K562 (cell line): ENCODE measurements around the gene TMOD2. TPM values are rescaled to one million over a fixed set of nuclear protein-coding genes. Genes with fewer than 3 reads are reported as not detected.

Source experiments
- ADNP ChIP-seq: fragments of 200-800 bp; sonication (Bioruptor generic); IDR thresholded peaks from 2 replicates; pipeline ENCODE4 v1.6.1; 2016; ENCODE audit warnings: missing genetic modification characterization, missing compliant biosample characterization
- CBX5 ChIP-seq: IDR thresholded peaks from 2 replicates; pipeline ENCODE4 v1.6.1; 2014; ENCODE audit warnings: low read depth, borderline replicate concordance
- EGR1 ChIP-seq: fragments of 450-650 bp; conservative IDR thresholded peaks from 2 replicates; pipeline ENCODE4 v1.6.1; 2017; ENCODE audit warnings: mild to moderate bottlenecking
- HDAC3 ChIP-seq: fragments of 450-650 bp; IDR thresholded peaks from 2 replicates; pipeline ENCODE4 v1.6.1; 2018; ENCODE audit warnings: borderline replicate concordance, mild to moderate bottlenecking, moderate library complexity; ENCODE audit not compliant: partially characterized antibody
- HDAC6 ChIP-seq: IDR thresholded peaks from 2 replicates; pipeline ENCODE4 v1.6.1; 2012; ENCODE audit warnings: low read depth, mild to moderate bottlenecking, control low read depth, inconsistent platforms, low read length, moderate library complexity
- HEY1 ChIP-seq: fragments of 250-450 bp; sonication (Bioruptor Pico); IDR thresholded peaks from 2 replicates; pipeline ENCODE4 v1.5.0; 2020; ENCODE audit warnings: mild to moderate bottlenecking, moderate library complexity, borderline replicate concordance
- LEF1 ChIP-seq: fragments of 450-650 bp; IDR thresholded peaks from 2 replicates; pipeline ENCODE4 v1.6.1; 2016; ENCODE audit warnings: mild to moderate bottlenecking
- MCM5 ChIP-seq: fragments of 450-650 bp; IDR thresholded peaks from 2 replicates; pipeline ENCODE4 v1.6.1; 2016; ENCODE audit warnings: low read depth
- PYGO2 ChIP-seq: fragments of 450-650 bp; IDR thresholded peaks from 2 replicates; pipeline ENCODE4 v1.6.1; 2016; ENCODE audit warnings: mild to moderate bottlenecking, missing genetic modification characterization, moderate library complexity, missing compliant biosample characterization
- RBBP5 ChIP-seq: fragments of 200-600 bp; sonication (generic); IDR thresholded peaks from 2 replicates; pipeline ENCODE4 v1.6.1; 2012; ENCODE audit warnings: borderline replicate concordance, mild to moderate bottlenecking, low read length, control low read depth, inconsistent platforms; ENCODE audit not compliant: insufficient read depth, poor library complexity, severe bottlenecking
- SMC3 ChIP-seq: conservative IDR thresholded peaks from 2 replicates; pipeline ENCODE4 v1.6.1; 2011; ENCODE audit warnings: low read depth, low read length, improper control_type of control experiment; ENCODE audit not compliant: insufficient read depth
- SP1 ChIP-seq: sonication (generic); formaldehyde crosslinking; IDR thresholded peaks from 2 replicates; pipeline ENCODE4 v1.8.1; 2022; ENCODE audit warnings: mild to moderate bottlenecking, missing genetic modification reagents
- SPI1 ChIP-seq: IDR thresholded peaks from 2 replicates; pipeline ENCODE4 v1.6.1; 2011; ENCODE audit warnings: low read depth, low read length, control low read depth, borderline replicate concordance
- SRSF9 ChIP-seq: fragments of 200-400 bp; formaldehyde crosslinking; IDR thresholded peaks from 2 replicates; pipeline ENCODE4 v1.6.1; 2017; ENCODE audit warnings: low read depth, low read length, borderline replicate concordance
- TCFL5 ChIP-seq: fragments of 250-450 bp; sonication (Bioruptor Pico); conservative IDR thresholded peaks from 2 replicates; pipeline ENCODE4 v1.6.1; 2021; ENCODE audit warnings: mild to moderate bottlenecking, moderate library complexity, matching md5 sums
- TEAD1 ChIP-seq, 2 experiments: fragments of 450-650 bp in 1 of 2; sonication (generic) in 1 of 2; formaldehyde crosslinking; IDR thresholded peaks; 2 replicates each; pipeline versions ENCODE4 v1.4.0 to v1.8.0; 2020 to 2022; ENCODE audit warnings: mild to moderate bottlenecking in 2 of 2, missing genetic modification reagents in 1 of 2
- ZBTB8A ChIP-seq: fragments of 450-650 bp; IDR thresholded peaks from 2 replicates; pipeline ENCODE4 v1.6.1; 2018; ENCODE audit warnings: mild to moderate bottlenecking, moderate library complexity; ENCODE audit not compliant: partially characterized antibody
- ZNF23 ChIP-seq: fragments of 250-450 bp; sonication (Bioruptor Pico); IDR thresholded peaks from 2 replicates; pipeline ENCODE4 v1.4.0; 2020; ENCODE audit warnings: mild to moderate bottlenecking
- polyA plus RNA-seq, 8 experiments: library from polyadenylated mRNA; depleted of rRNA in 4 of 8; stranded (reverse) in 5 of 8; unstranded in 3 of 8; fragments of >200 nt; fragmentation: Nextera tagmentation in 2 of 8; fragmentation: Illumina TruSeq in 1 of 8; extraction: Ambion mirVana in 2 of 8; extraction: Trizol in 1 of 8; gene quantifications; 2 replicates each; pipeline versions ENCODE4 v1.2.1 to v1.2.3, GENCODE V29; 2011 to 2014; ENCODE audit warnings: inconsistent platforms in 1 of 8, missing spikeins in 1 of 8
- total RNA-seq, 7 experiments: library from RNA; depleted of rRNA in 6 of 7; stranded (reverse); fragments of >200 nt in 6 of 7; fragmentation: Illumina TruSeq in 2 of 7; extraction: Trizol in 2 of 7; gene quantifications; 2 replicates each; pipeline versions ENCODE4 v1.2.1 to v1.2.3, GENCODE V29; 2011 to 2021; ENCODE audit warnings: low replicate concordance in 1 of 7
- TF ChIP-seq, protein P1 (sequence below): fragments of 450-650 bp; IDR thresholded peaks from 2 replicates; pipeline ENCODE4 v1.6.1; 2017; ENCODE audit warnings: mild to moderate bottlenecking, moderate library complexity
- TF ChIP-seq, protein P2 (sequence below), 2 experiments: fragments of 150-350 bp in 1 of 2; IDR thresholded peaks; 2 replicates each; pipeline ENCODE4 v1.6.1; 2012 to 2016; ENCODE audit warnings: low read depth in 2 of 2, low read length in 2 of 2, mild to moderate bottlenecking in 1 of 2, moderate library complexity in 1 of 2
- TF ChIP-seq, protein P3 (sequence below), 2 experiments: fragments of 450-650 bp; IDR thresholded peaks; 2 replicates each; pipeline ENCODE4 v1.6.1; 2016
- TF ChIP-seq, protein P4 (sequence below): fragments of 250-450 bp; sonication (Bioruptor Pico); IDR thresholded peaks from 2 replicates; pipeline ENCODE4 v1.8.0; 2022; ENCODE audit warnings: moderate library complexity, mild to moderate bottlenecking, inconsistent platforms

TMOD2 gene
- total and polyA plus RNA-seq, 9 of the 15 experiments (the other 6 are each of a cell fraction or from before 2014, with no cell fraction given) = 0.49 to 3.8 (median 3.0) TPM

DNA sequence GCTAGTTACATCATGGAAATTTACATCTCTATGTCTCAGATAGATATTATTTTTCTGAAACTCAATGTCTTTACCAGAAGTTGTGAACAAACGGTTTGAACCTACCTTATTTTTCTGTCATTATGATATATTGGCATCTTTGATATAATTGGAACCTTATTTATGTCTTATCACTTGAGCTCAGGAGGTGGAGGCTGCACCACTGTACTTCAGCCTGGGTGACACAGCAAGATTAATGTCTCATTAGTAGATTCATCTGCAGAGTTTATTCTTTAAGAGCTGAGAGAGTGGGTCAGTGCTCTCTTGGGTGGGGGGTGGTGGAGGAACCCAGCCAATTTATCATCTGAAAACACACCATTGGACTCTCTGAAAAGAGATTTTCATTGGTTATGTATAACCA lies 48.7 kb upstream of the TMOD2 start (continued):
- TF ChIP-seq SP1 (no peak), MCM5 (no peak), TCFL5 (CRISPR knock-in tag) (no peak), ZBTB8A (no peak), HDAC6 (no peak), LEF1 (peak; percentile 62), ADNP (tag) (no peak), HEY1 (CRISPR knock-in tag) (no peak), SPI1 (no peak), ZNF23 (CRISPR knock-in tag) (no peak), PYGO2 (no peak), HDAC3 (peak; percentile 37), RBBP5 (no peak), EGR1 (no peak), SRSF9 (no peak), SMC3 (no peak), TEAD1 (CRISPR knock-in tag; IDR thresholded peaks at IDR 0.05) (no peak), CBX5 (no peak)
- TF ChIP-seq, protein P1, sequence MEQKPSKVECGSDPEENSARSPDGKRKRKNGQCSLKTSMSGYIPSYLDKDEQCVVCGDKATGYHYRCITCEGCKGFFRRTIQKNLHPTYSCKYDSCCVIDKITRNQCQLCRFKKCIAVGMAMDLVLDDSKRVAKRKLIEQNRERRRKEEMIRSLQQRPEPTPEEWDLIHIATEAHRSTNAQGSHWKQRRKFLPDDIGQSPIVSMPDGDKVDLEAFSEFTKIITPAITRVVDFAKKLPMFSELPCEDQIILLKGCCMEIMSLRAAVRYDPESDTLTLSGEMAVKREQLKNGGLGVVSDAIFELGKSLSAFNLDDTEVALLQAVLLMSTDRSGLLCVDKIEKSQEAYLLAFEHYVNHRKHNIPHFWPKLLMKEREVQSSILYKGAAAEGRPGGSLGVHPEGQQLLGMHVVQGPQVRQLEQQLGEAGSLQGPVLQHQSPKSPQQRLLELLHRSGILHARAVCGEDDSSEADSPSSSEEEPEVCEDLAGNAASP = no peak
- TF ChIP-seq, protein P2, sequence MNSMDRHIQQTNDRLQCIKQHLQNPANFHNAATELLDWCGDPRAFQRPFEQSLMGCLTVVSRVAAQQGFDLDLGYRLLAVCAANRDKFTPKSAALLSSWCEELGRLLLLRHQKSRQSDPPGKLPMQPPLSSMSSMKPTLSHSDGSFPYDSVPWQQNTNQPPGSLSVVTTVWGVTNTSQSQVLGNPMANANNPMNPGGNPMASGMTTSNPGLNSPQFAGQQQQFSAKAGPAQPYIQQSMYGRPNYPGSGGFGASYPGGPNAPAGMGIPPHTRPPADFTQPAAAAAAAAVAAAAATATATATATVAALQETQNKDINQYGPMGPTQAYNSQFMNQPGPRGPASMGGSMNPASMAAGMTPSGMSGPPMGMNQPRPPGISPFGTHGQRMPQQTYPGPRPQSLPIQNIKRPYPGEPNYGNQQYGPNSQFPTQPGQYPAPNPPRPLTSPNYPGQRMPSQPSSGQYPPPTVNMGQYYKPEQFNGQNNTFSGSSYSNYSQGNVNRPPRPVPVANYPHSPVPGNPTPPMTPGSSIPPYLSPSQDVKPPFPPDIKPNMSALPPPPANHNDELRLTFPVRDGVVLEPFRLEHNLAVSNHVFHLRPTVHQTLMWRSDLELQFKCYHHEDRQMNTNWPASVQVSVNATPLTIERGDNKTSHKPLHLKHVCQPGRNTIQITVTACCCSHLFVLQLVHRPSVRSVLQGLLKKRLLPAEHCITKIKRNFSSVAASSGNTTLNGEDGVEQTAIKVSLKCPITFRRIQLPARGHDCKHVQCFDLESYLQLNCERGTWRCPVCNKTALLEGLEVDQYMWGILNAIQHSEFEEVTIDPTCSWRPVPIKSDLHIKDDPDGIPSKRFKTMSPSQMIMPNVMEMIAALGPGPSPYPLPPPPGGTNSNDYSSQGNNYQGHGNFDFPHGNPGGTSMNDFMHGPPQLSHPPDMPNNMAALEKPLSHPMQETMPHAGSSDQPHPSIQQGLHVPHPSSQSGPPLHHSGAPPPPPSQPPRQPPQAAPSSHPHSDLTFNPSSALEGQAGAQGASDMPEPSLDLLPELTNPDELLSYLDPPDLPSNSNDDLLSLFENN (IDR thresholded peaks at IDR 0.05; ENCODE audit: low read depth in 2 of 2, low read length in 2 of 2) = no peak
- TF ChIP-seq, protein P3, sequence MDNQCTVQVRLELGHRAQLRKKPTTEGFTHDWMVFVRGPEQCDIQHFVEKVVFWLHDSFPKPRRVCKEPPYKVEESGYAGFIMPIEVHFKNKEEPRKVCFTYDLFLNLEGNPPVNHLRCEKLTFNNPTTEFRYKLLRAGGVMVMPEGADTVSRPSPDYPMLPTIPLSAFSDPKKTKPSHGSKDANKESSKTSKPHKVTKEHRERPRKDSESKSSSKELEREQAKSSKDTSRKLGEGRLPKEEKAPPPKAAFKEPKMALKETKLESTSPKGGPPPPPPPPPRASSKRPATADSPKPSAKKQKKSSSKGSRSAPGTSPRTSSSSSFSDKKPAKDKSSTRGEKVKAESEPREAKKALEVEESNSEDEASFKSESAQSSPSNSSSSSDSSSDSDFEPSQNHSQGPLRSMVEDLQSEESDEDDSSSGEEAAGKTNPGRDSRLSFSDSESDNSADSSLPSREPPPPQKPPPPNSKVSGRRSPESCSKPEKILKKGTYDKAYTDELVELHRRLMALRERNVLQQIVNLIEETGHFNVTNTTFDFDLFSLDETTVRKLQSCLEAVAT (IDR thresholded peaks at IDR 0.05) = no peak
- TF ChIP-seq, protein P4, sequence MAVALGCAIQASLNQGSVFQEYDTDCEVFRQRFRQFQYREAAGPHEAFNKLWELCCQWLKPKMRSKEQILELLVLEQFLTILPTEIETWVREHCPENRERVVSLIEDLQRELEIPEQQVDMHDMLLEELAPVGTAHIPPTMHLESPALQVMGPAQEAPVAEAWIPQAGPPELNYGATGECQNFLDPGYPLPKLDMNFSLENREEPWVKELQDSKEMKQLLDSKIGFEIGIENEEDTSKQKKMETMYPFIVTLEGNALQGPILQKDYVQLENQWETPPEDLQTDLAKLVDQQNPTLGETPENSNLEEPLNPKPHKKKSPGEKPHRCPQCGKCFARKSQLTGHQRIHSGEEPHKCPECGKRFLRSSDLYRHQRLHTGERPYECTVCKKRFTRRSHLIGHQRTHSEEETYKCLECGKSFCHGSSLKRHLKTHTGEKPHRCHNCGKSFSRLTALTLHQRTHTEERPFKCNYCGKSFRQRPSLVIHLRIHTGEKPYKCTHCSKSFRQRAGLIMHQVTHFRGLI (CRISPR knock-in tag) = no peak
